ENCODE results near the gene RAP1GAP.
A peak's percentile ranks its signal among the peaks of the same experiment; 100 is the strongest.

Gene RAP1GAP

DNA sequence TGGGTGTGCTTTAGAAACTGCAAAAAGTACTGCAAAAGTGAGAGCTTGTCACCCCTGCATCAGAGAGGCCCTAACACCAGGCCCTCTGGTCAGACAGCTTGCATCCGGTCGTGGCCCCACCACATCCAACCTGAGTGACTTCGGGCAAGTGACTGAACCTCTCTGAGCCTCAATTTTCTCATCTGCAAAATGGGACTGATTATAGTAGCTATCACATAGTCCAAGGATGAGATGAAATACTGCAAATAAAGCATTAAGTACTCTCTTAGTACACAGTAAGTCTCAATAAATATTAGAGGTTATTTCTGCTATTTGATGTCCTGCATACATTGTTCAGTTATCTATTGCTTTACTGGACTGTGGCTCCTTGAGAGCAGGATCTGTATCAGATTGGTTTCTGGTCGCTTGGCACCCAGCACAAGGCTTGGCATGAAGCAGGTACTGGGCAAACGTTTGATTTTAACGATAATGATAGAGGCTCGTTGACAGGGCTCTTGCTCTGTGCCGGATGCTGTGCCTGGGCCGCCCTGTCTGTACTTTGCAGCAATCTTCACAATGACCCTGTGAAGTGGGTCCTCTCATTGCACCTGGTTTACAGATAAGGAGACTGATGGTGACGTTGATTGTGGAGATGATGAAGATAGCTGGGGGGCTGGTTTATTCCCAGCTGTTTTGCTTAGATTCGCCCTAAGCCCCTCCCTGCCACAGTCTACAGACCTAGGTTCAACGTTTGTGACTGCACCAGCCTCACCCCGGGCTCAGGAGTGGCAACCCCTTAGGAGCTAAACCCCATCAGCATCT lies 43.6 kb downstream of the RAP1GAP start:
- no peak for DNase-seq (ENCODE audit: low spot score)

- DNase-seq (ENCODE audit: low spot score) = no peak
Measured at GRCh38 chr1:21624571-21625389, 44.4 kb downstream of the RAP1GAP start.

- DNase-seq (ENCODE audit: low spot score) = no peak
Measured at GRCh38 chr1:21623410-21623961, 45.7 kb downstream of the RAP1GAP start.

DNA sequence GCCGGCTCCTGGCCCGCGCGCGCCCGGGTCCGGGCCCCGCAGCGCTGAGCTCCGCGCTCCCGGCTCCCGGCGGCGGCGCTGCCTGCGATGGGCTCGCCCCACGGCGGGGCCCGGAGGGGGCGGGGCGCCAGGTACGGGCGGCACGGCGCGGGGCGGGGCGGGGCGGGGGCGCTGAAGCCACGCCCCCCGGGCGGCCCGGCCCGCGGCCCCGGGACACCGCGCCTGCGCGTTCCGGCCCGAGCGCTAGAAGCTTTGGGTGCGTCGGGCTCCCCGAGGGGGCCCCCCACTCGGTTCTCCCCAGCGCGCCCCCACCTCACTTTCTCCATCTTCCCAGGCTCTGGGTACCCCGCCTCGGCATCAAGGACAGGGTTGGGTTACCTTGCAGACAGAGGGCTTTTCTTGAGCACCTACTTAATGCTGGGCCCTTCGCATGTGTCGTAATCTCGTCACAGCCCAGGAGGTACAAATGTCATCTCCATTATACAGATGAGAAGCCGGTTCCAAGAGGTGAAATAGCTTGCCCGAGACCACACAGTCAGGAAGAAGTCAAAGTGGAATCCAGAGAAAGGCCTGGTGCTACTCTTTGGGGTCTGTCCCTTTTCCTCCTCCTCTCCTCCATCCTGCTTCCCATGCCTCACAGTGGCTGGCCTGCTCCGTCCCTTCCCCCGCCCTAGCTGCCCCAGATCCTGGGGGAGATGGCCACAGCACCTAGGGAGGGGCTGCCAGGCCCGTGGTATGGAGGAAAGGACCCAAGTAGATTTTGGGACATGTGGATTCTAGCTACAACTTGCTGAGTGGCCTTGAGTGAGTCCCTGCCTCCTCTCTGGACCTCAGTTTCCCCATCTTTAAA lies 46.5 kb downstream of the RAP1GAP start:
- DNase-seq (ENCODE audit: low spot score) = peak; percentile 26

GRCh38 chr1:21621761-21622436 lies 47.3 kb downstream of the RAP1GAP start:
- no peak for DNase-seq (ENCODE audit: low spot score)

GRCh38 chr1:21621051-21621450 lies 48.1 kb downstream of the RAP1GAP start:
- no peak for DNase-seq (ENCODE audit: low spot score)

DNA sequence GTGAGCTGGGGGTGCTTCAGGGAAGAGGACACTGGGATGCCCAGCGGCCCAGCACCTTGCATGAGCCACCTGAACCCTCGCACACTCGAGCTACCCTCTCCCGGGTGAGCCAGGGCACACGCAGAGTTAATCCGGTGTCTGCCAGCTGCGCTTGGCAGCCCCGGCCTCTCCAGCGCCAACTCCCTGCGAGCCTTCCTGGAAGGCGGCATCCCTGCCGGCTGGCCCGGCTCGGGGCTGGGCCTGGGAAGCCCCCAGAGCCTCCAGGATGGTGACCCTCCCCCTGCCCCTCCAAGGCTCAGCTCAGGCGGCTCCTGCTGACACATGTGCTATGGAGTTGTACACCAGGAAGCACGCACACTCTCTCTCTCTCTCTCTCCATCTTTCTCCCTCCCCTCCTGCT lies 48.7 kb downstream of the RAP1GAP start:
- DNase-seq (ENCODE audit: low spot score) = no peak

DNA sequence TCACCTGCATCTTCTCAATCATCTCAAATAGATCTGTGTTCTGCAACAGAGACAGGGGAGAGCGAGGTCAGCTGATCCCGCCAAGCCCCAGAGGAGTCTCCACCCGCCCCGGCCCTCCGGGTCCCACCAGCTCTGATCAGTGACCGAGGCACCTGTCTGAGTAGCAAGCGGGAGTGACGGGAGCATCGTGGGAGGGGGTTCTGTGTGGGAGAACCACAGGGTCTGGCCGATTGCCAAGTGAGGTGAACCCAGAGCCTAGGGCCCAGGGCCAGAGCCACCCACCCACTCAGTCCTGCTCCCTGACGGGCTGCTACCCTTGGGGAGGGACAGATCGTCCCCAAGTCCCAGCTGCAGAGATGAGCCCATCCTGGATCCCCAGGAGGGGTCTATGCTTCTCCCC lies 49.1 kb downstream of the RAP1GAP start:
- DNase-seq (ENCODE audit: low spot score) = no peak

DNA sequence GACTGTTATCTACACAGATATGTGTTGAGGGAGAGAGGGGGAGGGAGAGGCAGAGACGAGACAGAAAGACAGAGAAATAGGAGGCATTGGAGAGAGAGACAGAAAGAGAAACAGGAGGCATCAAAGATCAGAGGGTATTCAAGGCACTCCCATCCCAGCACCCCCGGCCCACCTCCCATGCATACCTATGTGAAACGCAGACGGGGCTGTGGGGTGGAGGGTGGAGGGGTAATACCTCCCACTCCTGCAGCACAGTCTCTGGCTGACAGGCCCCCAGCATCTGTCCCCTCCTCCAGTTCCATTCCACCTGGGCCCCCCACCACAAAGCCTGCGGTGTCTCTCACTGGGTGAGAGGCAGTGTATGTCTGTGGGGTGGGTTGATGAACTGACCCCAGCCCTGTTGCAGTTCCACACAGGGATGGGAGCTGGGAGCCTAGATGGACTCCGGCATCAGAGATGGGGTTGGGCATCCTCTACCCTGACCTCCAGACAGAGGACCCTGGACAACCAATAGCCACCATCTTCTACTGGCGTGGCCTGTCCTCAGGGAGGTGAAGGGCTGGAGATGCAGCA lies 49.7 kb downstream of the RAP1GAP start:
- DNase-seq (ENCODE audit: low spot score) = no peak

DNA sequence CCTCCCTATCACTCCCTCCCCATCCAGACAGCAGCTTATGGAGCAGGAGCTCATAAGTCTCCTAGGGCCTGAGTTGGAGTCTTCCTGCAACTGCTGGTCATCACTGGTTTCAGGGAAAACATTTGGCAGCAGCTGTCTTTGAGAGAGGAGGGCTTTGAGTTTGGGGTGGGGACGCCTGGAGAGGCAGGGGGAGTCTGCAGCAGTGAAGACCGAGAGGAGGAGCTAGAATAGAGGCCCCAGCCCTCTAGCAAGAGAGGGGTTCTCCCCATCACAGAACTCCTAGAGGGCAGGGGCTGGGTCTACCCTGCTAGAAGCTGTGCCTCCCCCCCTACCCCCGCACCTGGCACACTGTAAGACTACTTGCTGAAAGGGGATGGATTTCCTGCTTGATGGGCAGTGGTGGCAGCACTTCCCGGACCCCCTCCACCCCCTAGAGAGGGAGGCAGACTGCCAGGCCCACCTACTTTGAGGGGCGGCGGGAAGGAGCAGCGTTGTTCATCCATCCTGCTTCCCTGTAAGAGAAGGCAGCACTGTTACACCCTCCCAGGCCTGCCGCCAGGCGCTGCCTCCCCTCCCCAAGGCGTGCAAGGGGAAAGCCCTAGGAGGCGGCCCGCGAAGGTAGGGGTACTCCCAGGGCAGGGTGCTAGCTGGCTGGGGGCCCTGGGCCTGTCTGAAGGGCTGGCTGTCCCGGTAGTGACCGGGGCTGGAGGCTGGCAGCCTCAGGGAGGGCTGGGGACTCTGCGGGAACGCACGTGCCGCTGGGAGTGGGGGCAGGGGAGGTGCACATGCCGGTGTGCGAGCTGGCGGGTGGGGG lies 50.4 kb downstream of the RAP1GAP start:
- no peak for DNase-seq (ENCODE audit: low spot score)

DNA sequence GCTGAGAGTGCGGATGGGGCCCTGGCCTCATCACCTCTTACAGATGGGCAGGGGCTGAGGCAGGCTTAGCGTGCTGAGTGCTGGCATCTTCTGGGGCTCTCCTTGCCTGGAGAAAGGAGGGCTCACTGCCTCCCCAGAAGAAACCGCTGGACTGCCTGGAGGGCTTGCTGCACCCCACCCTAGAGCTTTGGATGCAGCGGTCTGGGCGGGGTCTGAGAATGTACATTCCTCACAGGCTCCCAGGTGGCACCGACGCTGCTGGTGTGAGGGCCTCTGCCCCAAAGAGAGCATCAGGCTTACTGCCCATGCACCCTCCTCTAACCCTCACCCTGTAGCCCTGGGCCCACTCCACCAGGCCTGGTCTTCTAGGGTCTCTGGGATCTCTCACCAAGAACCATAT lies 51.1 kb downstream of the RAP1GAP start:
- DNase-seq (ENCODE audit: low spot score) = no peak

DNA sequence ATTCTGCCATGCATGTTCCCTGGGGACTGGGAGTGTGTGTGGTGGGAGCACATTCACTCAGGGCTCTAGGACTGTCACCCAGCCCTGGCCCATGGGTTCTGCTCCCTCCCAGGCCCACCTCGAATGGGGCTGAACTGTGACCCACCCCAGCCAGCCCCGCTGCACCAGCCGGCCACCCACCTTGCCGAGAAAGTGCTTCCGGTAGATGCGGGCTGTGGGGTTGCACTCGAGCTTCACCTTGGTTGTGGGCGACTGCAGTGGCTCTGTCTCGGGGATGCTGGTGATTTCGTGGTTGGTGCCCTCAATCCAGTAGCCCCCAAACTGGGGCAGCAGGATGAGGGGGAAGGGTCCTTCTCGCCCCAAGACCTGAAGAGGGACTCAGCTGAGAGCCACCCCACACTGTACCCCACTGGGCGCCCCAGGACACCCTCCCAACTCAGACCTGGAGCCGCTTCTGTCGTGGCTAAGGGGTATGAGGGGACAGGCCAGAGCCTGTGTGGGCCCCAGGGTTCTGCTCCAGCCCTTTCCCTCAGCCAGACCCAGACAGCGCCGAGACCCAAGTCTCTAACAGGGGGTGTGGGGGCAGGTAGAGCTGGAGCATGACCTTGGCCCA lies 51.9 kb downstream of the RAP1GAP start:
- DNase-seq (ENCODE audit: low spot score) = no peak

- no peak for DNase-seq (ENCODE audit: low spot score)
Measured at GRCh38 chr1:21616372-21616771, 52.8 kb downstream of the RAP1GAP start.

GRCh38 chr1:21614419-21615115 lies 54.6 kb downstream of the RAP1GAP start:
- no peak for DNase-seq (ENCODE audit: low spot score)

DNA sequence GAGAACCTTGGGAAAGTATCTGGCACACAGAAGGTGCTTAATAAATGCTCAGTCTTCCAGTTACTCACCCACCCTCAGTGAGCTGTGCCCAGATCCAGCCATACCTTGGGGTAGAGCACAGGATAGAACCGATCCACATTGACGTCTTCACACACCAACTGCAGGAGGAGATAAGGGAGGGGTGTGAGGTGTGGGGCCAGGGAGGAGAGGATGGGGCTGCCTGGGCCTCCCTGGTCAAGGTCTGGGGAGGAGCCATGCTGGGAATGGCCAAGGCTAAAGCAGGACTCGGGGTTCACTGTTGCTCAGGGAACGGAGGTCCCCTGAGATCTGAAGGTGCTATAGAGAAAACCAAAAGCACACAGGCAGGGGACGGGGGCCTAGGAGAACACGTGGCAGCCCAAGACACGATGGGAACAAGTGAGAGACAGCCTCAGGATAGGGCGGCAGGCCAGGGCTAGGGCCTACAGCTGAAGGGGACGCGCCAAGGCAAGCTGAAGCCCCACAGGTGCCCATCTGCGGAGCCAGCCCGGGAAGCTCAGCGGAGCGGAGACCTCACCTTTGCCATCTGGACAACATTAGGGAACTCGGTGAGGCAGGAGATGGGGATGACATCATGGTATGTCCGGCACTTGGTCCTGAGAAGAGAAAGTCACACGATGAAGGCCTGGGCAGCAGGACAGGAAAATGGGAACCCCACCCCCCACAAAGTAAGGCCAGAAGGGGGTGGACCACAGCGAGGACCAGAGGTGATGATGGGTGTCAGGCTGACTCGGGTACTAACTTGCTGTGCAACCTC lies 55.9 kb downstream of the RAP1GAP start:
- no peak for DNase-seq (ENCODE audit: low spot score)

- no peak for DNase-seq (ENCODE audit: low spot score)
Measured at GRCh38 chr1:21612057-21612456, 57.1 kb downstream of the RAP1GAP start.

GRCh38 chr1:21610989-21611785 lies 58.0 kb downstream of the RAP1GAP start:
- DNase-seq (ENCODE audit: low spot score) = no peak

DNA sequence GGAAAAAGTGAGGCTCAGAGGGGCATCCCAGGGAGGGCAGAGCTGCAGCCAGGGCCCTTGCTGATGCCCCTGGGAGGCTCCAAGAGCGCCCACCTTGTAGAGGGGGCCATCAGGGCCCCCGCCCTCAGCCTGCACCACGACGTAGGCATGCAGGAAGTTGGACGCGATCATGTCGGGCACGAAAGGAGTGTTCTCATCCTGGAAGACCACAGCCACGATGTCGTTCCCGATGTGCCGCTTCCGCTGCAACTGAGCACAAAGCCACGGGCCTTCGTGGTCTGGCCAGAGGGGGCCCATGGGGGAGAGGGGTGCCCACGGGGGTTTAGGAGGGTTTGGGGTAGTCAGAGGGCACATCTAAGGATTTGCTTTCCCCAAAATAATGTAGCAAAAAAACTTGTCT lies 59.1 kb downstream of the RAP1GAP start:
- no peak for DNase-seq (ENCODE audit: low spot score)
